Left renal pelvis (tissue), 4 donors: ENCODE results near the gene CRCP. TPM values are rescaled to one million over a fixed set of nuclear protein-coding genes. Genes with fewer than 3 reads are reported as not detected.
"Not testable (repeated sequence)": the region's sequence is repeated elsewhere in the genome, so short reads cannot be mapped to it uniquely, and the experiment has no call there.

ENCODE experiments used
- DNase-seq, 4 donors: peaks; one replicate each; pipeline ENCODE4 v3.0.0-alpha.2; 2013; ENCODE audit warnings: low read depth in 4 of 4, low spot score in 3 of 4
- polyA plus RNA-seq, 4 donors: library from polyadenylated mRNA; unstranded; fragments of 120-200 nt; gene quantifications; one replicate each; pipeline ENCODE4 v1.2.1, GENCODE V29; 2013; ENCODE audit not compliant: insufficient read length in 4 of 4

CRCP gene
- polyA plus RNA-seq, 4 donors: 21.7 to 33.5 (median 27.1) TPM

GRCh38 chr7:66105263-66105748 lies 9.3 kb upstream of the CRCP start:
- DNase-seq: no peak

- not testable (repeated sequence) for DNase-seq
Measured at GRCh38 chr7:66108410-66108809, 6.2 kb upstream of the CRCP start.

GRCh38 chr7:66110856-66111255 lies 3.8 kb upstream of the CRCP start:
- no peak for DNase-seq

GRCh38 chr7:66116680-66117420 lies 2.2 kb downstream of the CRCP start:
- DNase-seq: not testable (repeated sequence)

GRCh38 chr7:66118603-66119002 lies 4.0 kb downstream of the CRCP start:
- DNase-seq: no peak

GRCh38 chr7:66119245-66119850 lies 4.7 kb downstream of the CRCP start:
- no peak for DNase-seq

- DNase-seq: no peak
Measured at GRCh38 chr7:66123175-66123528, 8.5 kb downstream of the CRCP start.

GRCh38 chr7:66124569-66124861 lies 9.9 kb downstream of the CRCP start:
- DNase-seq: not testable (repeated sequence)

GRCh38 chr7:66125052-66125694 lies 10.5 kb downstream of the CRCP start:
- DNase-seq: no peak

- DNase-seq: not testable (repeated sequence)
Measured at GRCh38 chr7:66125781-66126352, 11.2 kb downstream of the CRCP start.

- not testable (repeated sequence) for DNase-seq
Measured at GRCh38 chr7:66127172-66127571, 12.5 kb downstream of the CRCP start.

GRCh38 chr7:66138994-66139752 lies 24.5 kb downstream of the CRCP start:
- no peak for DNase-seq

- peak in 2 of 4 donors; percentile 41 to 43 for DNase-seq
Measured at GRCh38 chr7:66140924-66141323, 26.3 kb downstream of the CRCP start.

GRCh38 chr7:66142334-66142733 lies 27.7 kb downstream of the CRCP start:
- DNase-seq: no peak

GRCh38 chr7:66142996-66143395 lies 28.3 kb downstream of the CRCP start:
- no peak for DNase-seq

- DNase-seq: no peak
Measured at GRCh38 chr7:66143876-66144332, 29.3 kb downstream of the CRCP start.

- DNase-seq: peak; percentile 65 to 83 (median 74)
Measured at GRCh38 chr7:66145400-66146104, 30.9 kb downstream of the CRCP start.

- no peak for DNase-seq
Measured at GRCh38 chr7:66146701-66147100, 32.1 kb downstream of the CRCP start.

GRCh38 chr7:66147657-66148056 lies 33.0 kb downstream of the CRCP start:
- DNase-seq: not testable (repeated sequence)

GRCh38 chr7:66150471-66150870 lies 35.8 kb downstream of the CRCP start:
- DNase-seq: no peak
